ENCODE data around the gene ZNF274. TPM values are rescaled to one million over a fixed set of nuclear protein-coding genes. Genes with fewer than 3 reads are reported as not detected.

Gene ZNF274
- total RNA-seq, 1 experiment from 2014 or later = 34.3 TPM

DNA sequence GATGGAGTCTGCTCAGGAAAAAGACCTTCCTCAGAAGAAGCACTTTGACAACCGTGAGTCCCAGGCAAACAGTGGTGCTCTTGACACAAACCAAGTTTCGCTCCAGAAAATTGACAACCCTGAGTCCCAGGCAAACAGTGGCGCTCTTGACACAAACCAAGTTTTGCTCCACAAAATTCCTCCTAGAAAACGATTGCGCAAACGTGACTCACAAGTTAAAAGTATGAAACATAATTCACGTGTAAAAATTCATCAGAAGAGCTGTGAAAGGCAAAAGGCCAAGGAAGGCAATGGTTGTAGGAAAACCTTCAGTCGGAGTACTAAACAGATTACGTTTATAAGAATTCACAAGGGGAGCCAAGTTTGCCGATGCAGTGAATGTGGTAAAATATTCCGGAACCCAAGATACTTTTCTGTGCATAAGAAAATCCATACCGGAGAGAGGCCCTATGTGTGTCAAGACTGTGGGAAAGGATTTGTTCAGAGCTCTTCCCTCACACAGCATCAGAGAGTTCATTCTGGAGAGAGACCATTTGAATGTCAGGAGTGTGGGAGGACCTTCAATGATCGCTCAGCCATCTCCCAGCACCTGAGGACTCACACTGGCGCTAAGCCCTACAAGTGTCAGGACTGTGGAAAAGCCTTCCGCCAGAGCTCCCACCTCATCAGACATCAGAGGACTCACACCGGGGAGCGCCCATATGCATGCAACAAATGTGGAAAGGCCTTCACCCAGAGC is 29.6 kb downstream of the ZNF274 start:
- Histone ChIP-seq H4K20me1 (ENCODE audit: insufficient read depth) (no peaks in the 10 kb centered on the region), H3K9me3 (ENCODE audit: insufficient read depth, low read depth) (peaks cover 97% of the 10 kb centered on the region), H3F3A (ENCODE audit: insufficient read depth, low read depth) (peaks cover 10% of the 10 kb centered on the region), H3K4me1 (replicated peaks; ENCODE audit: insufficient read depth) (no peaks in the 10 kb centered on the region), H3K79me2 (ENCODE audit: low read depth) (no peaks in the 10 kb centered on the region), H3K9me2 (ENCODE audit: insufficient read depth) (no peaks in the 10 kb centered on the region), H3K27ac (no peak overlapping the region), H3K36me3 (ENCODE audit: low read depth) (peaks cover 65% of the 10 kb centered on the region), H3K27me3 (ENCODE audit: insufficient read depth, low read depth) (no peaks in the 10 kb centered on the region), H3K4me3 (peak overlapping the region; percentile 5; the same call in 1 of the 2 replicates), H2AFZ (no peak overlapping the region), H3K4me2 (no peak overlapping the region)
- ChIA-PET CTCF (interaction anchor here (0.6 kb wide), 1 partner anchor 68 kb away, joined by 3 read pairs; no protein-coding TSS in a partner anchor), POLR2A (ENCODE audit: unreplicated experiment) (interaction anchor here (0.6 kb wide), 1 partner anchor 197 kb away, joined by 3 read pairs; no protein-coding TSS in a partner anchor)
- no peak for DNase-seq
- TF ChIP-seq, protein P1, sequence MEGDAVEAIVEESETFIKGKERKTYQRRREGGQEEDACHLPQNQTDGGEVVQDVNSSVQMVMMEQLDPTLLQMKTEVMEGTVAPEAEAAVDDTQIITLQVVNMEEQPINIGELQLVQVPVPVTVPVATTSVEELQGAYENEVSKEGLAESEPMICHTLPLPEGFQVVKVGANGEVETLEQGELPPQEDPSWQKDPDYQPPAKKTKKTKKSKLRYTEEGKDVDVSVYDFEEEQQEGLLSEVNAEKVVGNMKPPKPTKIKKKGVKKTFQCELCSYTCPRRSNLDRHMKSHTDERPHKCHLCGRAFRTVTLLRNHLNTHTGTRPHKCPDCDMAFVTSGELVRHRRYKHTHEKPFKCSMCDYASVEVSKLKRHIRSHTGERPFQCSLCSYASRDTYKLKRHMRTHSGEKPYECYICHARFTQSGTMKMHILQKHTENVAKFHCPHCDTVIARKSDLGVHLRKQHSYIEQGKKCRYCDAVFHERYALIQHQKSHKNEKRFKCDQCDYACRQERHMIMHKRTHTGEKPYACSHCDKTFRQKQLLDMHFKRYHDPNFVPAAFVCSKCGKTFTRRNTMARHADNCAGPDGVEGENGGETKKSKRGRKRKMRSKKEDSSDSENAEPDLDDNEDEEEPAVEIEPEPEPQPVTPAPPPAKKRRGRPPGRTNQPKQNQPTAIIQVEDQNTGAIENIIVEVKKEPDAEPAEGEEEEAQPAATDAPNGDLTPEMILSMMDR (conservative IDR thresholded peaks at IDR 0.05) = no peak
- no peak for TF ChIP-seq EZH2 (IDR thresholded peaks at IDR 0.05; ENCODE audit: low read depth)
- intact Hi-C loops (cut with micrococcal nuclease; ENCODE audit: unreplicated experiment) = no loop called here
- no TSS peak for BruUV-seq (replicated peaks)

DNA sequence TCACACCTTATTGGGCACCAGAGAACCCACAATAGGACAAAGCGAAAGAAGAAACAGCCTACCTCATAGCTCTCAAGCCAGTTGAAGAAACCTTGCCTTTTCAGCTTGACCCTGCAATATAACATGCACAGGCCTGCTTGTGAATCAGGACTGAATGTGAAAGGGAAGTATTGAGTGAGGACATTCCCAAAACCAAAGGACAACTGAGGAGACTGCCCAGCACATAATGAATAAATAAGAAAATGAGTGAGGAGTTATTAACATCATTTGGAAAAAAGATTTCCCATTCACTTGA is 30.2 kb downstream of the ZNF274 start:
- DNase-seq = no peak
- Histone ChIP-seq H3K9me2 (ENCODE audit: insufficient read depth) (no peaks in the 10 kb centered on the region), H3K27me3 (ENCODE audit: insufficient read depth, low read depth) (no peaks in the 10 kb centered on the region), H3K4me1 (replicated peaks; ENCODE audit: insufficient read depth) (no peaks in the 10 kb centered on the region), H3K27ac (no peak overlapping the region), H3K4me3 (peak overlapping the region; percentile 5; the same call in 1 of the 2 replicates), H3K36me3 (ENCODE audit: low read depth) (peaks cover 59% of the 10 kb centered on the region), H3F3A (ENCODE audit: insufficient read depth, low read depth) (peaks cover 10% of the 10 kb centered on the region), H3K9me3 (ENCODE audit: insufficient read depth, low read depth) (peaks cover 95% of the 10 kb centered on the region), H4K20me1 (ENCODE audit: insufficient read depth) (no peaks in the 10 kb centered on the region), H2AFZ (no peak overlapping the region), H3K79me2 (ENCODE audit: low read depth) (no peaks in the 10 kb centered on the region), H3K4me2 (no peak overlapping the region)
- TF ChIP-seq, protein P1 (conservative IDR thresholded peaks at IDR 0.05) = no peak
- TF ChIP-seq EZH2 (IDR thresholded peaks at IDR 0.05; ENCODE audit: low read depth) = no peak
- ChIA-PET POLR2A (ENCODE audit: unreplicated experiment) (no interaction called here), CTCF (interaction anchor here (0.6 kb wide), 1 partner anchor 68 kb away, joined by 3 read pairs; no protein-coding TSS in a partner anchor)
- intact Hi-C loops (cut with micrococcal nuclease; ENCODE audit: unreplicated experiment) = no loop called here
- BruUV-seq (replicated peaks) = no TSS peak

DNA sequence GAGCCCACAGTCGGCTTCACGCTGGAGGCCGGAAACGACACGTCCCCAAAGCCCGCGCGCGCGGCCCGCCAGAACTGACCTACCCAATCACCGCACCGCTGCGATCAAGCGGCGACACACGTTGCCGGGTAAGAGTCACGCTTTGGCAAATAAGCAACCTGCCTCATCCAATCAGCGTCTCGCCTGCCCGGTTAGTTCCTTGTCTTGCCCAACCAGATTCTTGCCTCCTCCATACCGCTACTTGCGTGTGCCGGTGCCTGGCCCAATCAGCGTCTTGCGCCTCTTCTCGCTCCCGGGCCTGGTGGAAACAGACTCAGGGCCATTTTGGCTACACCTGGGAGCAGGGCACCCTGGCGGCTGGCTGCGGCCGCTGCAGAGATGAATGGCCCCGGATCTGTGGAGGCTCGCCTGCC is 34.2 kb downstream of the ZNF274 start:
- BruUV-seq (replicated peaks) = no TSS peak
- Histone ChIP-seq H3K79me2 (ENCODE audit: low read depth) (no peaks in the 10 kb centered on the region), H3K27me3 (ENCODE audit: insufficient read depth, low read depth) (no peaks in the 10 kb centered on the region), H4K20me1 (ENCODE audit: insufficient read depth) (no peaks in the 10 kb centered on the region), H3K4me2 (no peak overlapping the region), H3F3A (ENCODE audit: insufficient read depth, low read depth) (peaks cover 10% of the 10 kb centered on the region), H3K36me3 (ENCODE audit: low read depth) (peaks cover 19% of the 10 kb centered on the region), H3K9me3 (ENCODE audit: insufficient read depth, low read depth) (peaks cover 75% of the 10 kb centered on the region), H2AFZ (no peak overlapping the region), H3K27ac (no peak overlapping the region), H3K4me3 (no peak overlapping the region), H3K4me1 (replicated peaks; ENCODE audit: insufficient read depth) (no peaks in the 10 kb centered on the region), H3K9me2 (ENCODE audit: insufficient read depth) (no peaks in the 10 kb centered on the region)
- DNase-seq = no peak
- TF ChIP-seq, protein P1 (conservative IDR thresholded peaks at IDR 0.05) = no peak
- no peak for TF ChIP-seq EZH2 (IDR thresholded peaks at IDR 0.05; ENCODE audit: low read depth)
- intact Hi-C loops (cut with micrococcal nuclease; ENCODE audit: unreplicated experiment) = no loop called here
- POLR2A ChIA-PET (ENCODE audit: unreplicated experiment) = no interaction called here
- CTCF ChIA-PET = no interaction called here
